ENCODE data around the gene C2orf72.
"Not testable (repeated sequence)": the region's sequence is repeated elsewhere in the genome, so short reads cannot be mapped to it uniquely, and the experiment has no call there.

The C2orf72 gene

GRCh38 chr2:231037202-231037730 is at the start of gene C2orf72:
Gene C2orf72, plus strand, starts transcription at chr2:231037523. Its CDS starts 43 bp downstream, at chr2:231037566.
- DNase-seq: no peak

- no peak for DNase-seq
Measured at GRCh38 chr2:230989731-230990130, 47.6 kb upstream of the C2orf72 start.

GRCh38 chr2:230990131-230990898 is 47.0 kb upstream of the C2orf72 start:
- no peak for DNase-seq

GRCh38 chr2:230990899-230991150 is 46.5 kb upstream of the C2orf72 start:
- no peak for DNase-seq

GRCh38 chr2:230991598-230991997 is 45.7 kb upstream of the C2orf72 start:
- no peak for DNase-seq

GRCh38 chr2:230995821-230996220 is 41.5 kb upstream of the C2orf72 start, which contains the start of gene SPATA3:
Gene SPATA3, plus strand, starts transcription at chr2:230996121. Its CDS starts 113 bp downstream, at chr2:230996234.
- DNase-seq: no peak

GRCh38 chr2:230996661-230997060 is 40.7 kb upstream of the C2orf72 start:
- no peak for DNase-seq

GRCh38 chr2:230998882-230999281 is 38.4 kb upstream of the C2orf72 start:
- DNase-seq: no peak

GRCh38 chr2:230999477-230999876 is 37.8 kb upstream of the C2orf72 start:
- no peak for DNase-seq

- DNase-seq: no peak
Measured at GRCh38 chr2:231000211-231000904, 37.0 kb upstream of the C2orf72 start.

GRCh38 chr2:231001036-231001435 is 36.3 kb upstream of the C2orf72 start:
- no peak for DNase-seq

- DNase-seq: no peak
Measured at GRCh38 chr2:231001921-231002320, 35.4 kb upstream of the C2orf72 start.

GRCh38 chr2:231002641-231003040 is 34.7 kb upstream of the C2orf72 start:
- DNase-seq: no peak

- no peak for DNase-seq
Measured at GRCh38 chr2:231003186-231003585, 34.1 kb upstream of the C2orf72 start.

- DNase-seq: not testable (repeated sequence)
Measured at GRCh38 chr2:231004930-231005329, 32.4 kb upstream of the C2orf72 start.

GRCh38 chr2:231007286-231008098 is 29.8 kb upstream of the C2orf72 start:
- no peak for DNase-seq

- no peak for DNase-seq
Measured at GRCh38 chr2:231008131-231008530, 29.2 kb upstream of the C2orf72 start.

GRCh38 chr2:231009236-231009919 is 27.9 kb upstream of the C2orf72 start:
- DNase-seq: no peak

- no peak for DNase-seq
Measured at GRCh38 chr2:231010201-231010730, 27.1 kb upstream of the C2orf72 start.

GRCh38 chr2:231011526-231011925 is 25.8 kb upstream of the C2orf72 start:
- DNase-seq: no peak

- no peak for DNase-seq
Measured at GRCh38 chr2:231012463-231012862, 24.9 kb upstream of the C2orf72 start.

GRCh38 chr2:231013820-231014219 is 23.5 kb upstream of the C2orf72 start:
- no peak for DNase-seq

- no peak for DNase-seq
Measured at GRCh38 chr2:231015478-231015877, 21.8 kb upstream of the C2orf72 start.
